ENCODE results near the gene STX1A.
A peak's percentile ranks its signal among the peaks of the same experiment; 100 is the strongest.

The STX1A gene

GRCh38 chr7:73741600-73741999, 22.1 kb upstream of the STX1A start:
- peaks cover 58% of the 10 kb centered on the region for H3K4me1 Mint-ChIP-seq
- DNase-seq, result no peak
- H3K9me3 Mint-ChIP-seq, result no peaks in the 10 kb centered on the region
- TF ChIP-seq CTCF (IDR thresholded peaks at IDR 0.05), result no peak
- peaks cover 1% of the 10 kb centered on the region for H3K36me3 Mint-ChIP-seq (ENCODE audit: low read depth)
- H3K27ac Mint-ChIP-seq, result peak overlapping the region; percentile 92
- H3K27me3 Mint-ChIP-seq (ENCODE audit: low read depth, poor library complexity), result peaks cover 21% of the 10 kb centered on the region
- peak overlapping the region; percentile 56 for H3K4me3 Mint-ChIP-seq

DNA sequence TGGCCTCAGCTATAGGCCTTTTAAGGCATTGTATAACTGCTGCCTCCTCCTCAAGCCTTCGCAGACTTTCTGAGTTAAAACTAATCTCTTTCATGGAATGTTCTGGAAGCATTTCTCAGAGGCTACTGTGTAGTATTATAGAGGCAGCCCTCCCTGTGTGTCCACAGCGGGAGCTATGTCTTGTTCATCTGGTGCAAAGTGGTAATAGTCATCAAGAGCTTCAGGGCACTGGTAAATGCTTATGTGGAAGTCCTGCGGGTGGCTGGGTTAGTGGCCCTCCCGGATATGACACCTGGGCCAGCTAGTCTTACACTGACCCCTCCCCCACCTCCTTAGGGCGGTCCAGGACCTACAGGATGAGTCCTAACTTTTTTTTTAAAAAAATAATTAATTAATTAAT, 21.3 kb upstream of the STX1A start:
- Mint-ChIP-seq H3K4me1 (peaks cover 51% of the 10 kb centered on the region), H3K4me3 (peak overlapping the region; percentile 71), H3K9me3 (no peaks in the 10 kb centered on the region), H3K36me3 (ENCODE audit: low read depth) (peaks cover 6% of the 10 kb centered on the region), H3K27ac (no peak overlapping the region), H3K27me3 (ENCODE audit: low read depth, poor library complexity) (peaks cover 18% of the 10 kb centered on the region)
- TF ChIP-seq CTCF (IDR thresholded peaks at IDR 0.05), result no peak
- no peak for DNase-seq

DNA sequence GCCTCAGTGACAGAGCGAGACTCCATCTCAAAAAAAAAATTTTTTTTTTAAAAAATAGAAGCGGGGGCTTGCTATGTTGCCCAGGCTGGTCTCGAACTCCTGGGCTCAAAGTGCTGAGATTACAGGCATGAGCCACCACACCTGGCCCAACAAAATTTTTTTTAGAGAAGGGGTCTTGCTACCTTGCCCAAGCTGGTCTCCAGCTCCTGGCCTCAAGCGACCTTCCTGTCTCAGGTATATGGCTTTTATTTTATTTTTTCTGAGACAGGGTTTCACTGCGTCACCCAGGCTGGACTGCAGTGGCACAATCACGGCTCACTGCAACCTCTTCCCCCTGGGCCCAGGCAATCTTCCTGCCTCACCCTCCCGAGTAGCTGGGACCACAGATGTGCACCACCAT, 20.7 kb upstream of the STX1A start:
- peaks cover 19% of the 10 kb centered on the region for H3K27me3 Mint-ChIP-seq (ENCODE audit: low read depth, poor library complexity)
- peaks cover 6% of the 10 kb centered on the region for H3K36me3 Mint-ChIP-seq (ENCODE audit: low read depth)
- no peak for TF ChIP-seq CTCF (IDR thresholded peaks at IDR 0.05)
- H3K9me3 Mint-ChIP-seq, result no peaks in the 10 kb centered on the region
- H3K4me1 Mint-ChIP-seq, result peaks cover 51% of the 10 kb centered on the region
- H3K27ac Mint-ChIP-seq, result no peak overlapping the region
- DNase-seq, result no peak
- peak overlapping the region; percentile 71 for H3K4me3 Mint-ChIP-seq

- peaks cover 51% of the 10 kb centered on the region for H3K4me1 Mint-ChIP-seq
Measured at GRCh38 chr7:73739387-73739767, 19.9 kb upstream of the STX1A start.

DNA sequence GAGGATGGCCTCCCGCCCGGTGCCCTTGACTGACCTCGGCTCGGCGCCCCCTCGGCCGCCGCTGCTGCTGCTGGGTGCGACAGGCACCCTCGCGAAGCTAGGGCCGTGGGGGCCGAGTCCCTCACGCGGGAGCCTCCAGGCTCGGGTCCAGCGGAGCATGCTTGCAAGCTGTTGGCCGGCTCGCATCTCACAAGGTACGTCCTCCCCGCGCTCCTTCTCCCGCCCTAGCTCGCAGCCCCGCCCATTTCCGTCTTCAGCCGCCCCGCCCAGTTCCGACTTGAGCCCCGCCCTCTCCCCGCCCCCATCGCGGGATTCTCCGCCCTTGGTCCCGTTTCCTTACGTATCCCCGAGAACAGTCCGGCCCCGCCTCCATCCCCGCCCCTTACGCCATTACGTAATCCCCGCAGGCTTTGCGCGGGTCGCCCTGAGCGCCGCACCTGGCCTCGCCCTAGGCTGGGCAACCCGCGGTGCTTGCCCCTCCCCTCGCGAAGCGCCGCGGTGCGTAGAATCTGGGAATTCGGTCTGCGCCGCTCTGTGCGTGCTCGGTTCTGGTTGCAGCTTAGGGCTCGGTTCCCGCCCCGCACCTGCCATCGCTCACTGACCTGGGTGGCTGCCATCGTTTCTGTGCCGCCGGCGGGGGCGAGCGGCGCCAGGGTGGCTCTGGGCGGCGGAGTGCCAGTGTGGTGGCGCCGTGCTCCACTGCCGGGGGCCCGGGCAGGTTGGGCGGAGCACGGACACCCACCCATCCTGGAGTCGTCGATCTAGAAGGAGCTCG, 19.3 kb upstream of the STX1A start, which contains the start of gene ABHD11:
ABHD11 (minus strand) TSS at position 191 of the 775 bp plus-strand sequence; CDS start at position 159, 32 bp downstream.
- peak within 1 kb of the TSS; percentile 88 for H3K27ac Mint-ChIP-seq
- peaks cover 6% of the 10 kb centered on the region for H3K36me3 Mint-ChIP-seq (ENCODE audit: low read depth)
- no peaks in the 10 kb centered on the region for H3K9me3 Mint-ChIP-seq
- H3K4me3 Mint-ChIP-seq, result peak within 1 kb of the TSS; percentile 90
- H3K4me1 Mint-ChIP-seq, result peaks cover 46% of the 10 kb centered on the region
- H3K27me3 Mint-ChIP-seq (ENCODE audit: low read depth, poor library complexity), result peaks cover 15% of the 10 kb centered on the region
- no peak for TF ChIP-seq CTCF (IDR thresholded peaks at IDR 0.05)
- DNase-seq, result peak; percentile 99

More at GRCh38 chr7:73739387-73739767, 19.9 kb upstream of the STX1A start:
- TF ChIP-seq CTCF (IDR thresholded peaks at IDR 0.05), result no peak
- Mint-ChIP-seq H3K9me3 (no peaks in the 10 kb centered on the region), H3K36me3 (ENCODE audit: low read depth) (peaks cover 6% of the 10 kb centered on the region), H3K27me3 (ENCODE audit: low read depth, poor library complexity) (peaks cover 18% of the 10 kb centered on the region), H3K27ac (peak overlapping the region; percentile 75), H3K4me3 (peak overlapping the region; percentile 90)
- DNase-seq, result no peak

GRCh38 chr7:73738220-73738611, 18.7 kb upstream of the STX1A start:
- Mint-ChIP-seq H3K4me1 (peaks cover 40% of the 10 kb centered on the region), H3K36me3 (ENCODE audit: low read depth) (peaks cover 6% of the 10 kb centered on the region), H3K27ac (peak overlapping the region; percentile 88), H3K9me3 (no peaks in the 10 kb centered on the region), H3K27me3 (ENCODE audit: low read depth, poor library complexity) (peaks cover 9% of the 10 kb centered on the region), H3K4me3 (peak overlapping the region; percentile 90)
- DNase-seq, result peak; percentile 73
- TF ChIP-seq CTCF (IDR thresholded peaks at IDR 0.05), result no peak

All from nephron progenitor cell (in vitro differentiated cells).